Activated CD4-positive, alpha-beta T cell treated with anti-CD3 and anti-CD28 coated beads for 24 hours (primary cell): ENCODE data around the gene SDHAF3.

Experiments used
- DNase-seq, 2 donors: peaks; one replicate each; pipeline ENCODE4 v3.0.0-alpha.2; 2020; ENCODE audit warnings: low read depth in 2 of 2

The SDHAF3 gene

DNA sequence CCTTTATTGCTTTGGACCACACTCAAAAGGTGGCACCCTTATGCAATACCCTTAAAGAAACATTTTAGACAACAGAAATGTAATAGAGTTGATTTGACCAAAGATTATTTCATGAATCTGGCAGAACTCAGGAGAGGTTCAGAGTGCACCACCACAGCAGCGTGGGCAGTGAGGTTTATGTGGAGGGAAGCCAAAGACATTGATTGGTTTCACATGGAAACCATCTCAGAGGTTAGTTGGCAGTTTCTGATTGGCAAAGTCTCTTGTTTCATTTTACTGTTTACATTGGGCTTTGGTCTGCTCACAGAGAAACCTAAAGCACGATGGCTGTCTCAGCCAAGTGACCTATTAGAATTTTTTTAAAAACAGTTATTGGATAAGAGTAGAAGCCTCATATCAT lies 101.3 kb downstream of the SDHAF3 start:
- no peak for DNase-seq

DNA sequence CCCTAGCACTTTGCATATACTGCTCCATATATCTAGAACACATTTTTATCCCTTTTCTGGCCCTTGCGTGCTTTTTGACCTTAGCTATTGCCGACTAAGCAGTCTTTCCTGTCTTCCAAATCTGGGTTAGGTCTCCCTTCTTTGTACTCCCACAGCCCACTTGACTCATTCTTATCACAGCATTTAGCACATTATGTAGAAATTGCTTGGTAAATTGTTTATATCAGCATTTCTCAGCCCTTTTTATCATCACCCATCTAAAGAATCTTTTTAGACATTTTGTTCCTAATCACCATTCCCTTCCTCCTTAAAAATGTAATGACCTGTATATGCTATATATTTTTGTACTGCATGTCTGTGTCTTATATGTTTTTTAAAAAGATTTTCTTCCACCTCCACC lies 101.7 kb downstream of the SDHAF3 start:
- no peak for DNase-seq

DNA sequence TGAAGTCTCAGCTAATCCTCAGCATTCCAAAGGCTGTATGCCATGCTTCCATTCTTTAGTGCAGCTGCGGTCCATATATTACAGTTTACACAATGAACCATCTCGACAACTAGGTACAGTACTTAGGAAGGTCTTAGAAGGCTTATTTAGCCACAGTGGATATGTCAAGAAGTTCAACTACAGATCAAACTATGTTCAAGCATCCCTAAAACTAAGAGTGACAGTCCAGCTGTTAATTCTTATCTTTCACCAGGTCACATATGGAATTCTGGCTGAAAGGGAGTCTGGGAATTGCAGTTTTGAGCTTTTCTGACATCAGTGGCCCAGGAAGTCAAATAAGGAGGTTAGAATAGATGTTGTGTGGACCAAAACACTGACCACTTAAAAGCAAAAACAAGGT lies 106.8 kb downstream of the SDHAF3 start:
- DNase-seq = no peak

DNA sequence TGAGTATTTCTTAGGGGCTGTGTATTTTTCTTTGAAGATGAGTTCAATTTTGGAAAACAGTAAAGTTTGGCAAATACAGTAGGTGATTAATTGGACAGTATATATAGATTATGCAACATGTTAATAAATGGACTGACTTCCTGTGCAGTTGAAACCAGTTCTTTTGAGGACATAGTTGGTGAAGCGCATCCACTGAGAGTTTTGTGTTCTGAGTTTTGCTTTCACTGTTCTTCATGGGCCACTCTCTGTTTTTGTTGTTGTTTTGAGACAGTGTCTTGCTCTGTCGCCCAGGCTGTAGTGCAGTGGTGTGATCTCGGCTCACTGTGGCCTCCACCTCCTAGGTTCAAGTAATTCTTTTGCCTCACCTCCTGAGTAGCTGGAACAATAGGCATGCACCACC lies 109.0 kb downstream of the SDHAF3 start:
- DNase-seq = no peak
